ENCODE data around the gene TMEM255B. TPM values are rescaled to one million over a fixed set of nuclear protein-coding genes. Genes with fewer than 3 reads are reported as not detected.

TMEM255B gene
- total RNA-seq, 1 donor from 2014 or later = 8.4 TPM

- DNase-seq (ENCODE audit: low read depth) (no peak), FAIRE-seq (no peak)
- H4K20me1 ChIP-seq (ENCODE audit: insufficient read depth, low read length) = peaks cover 66% of the 10 kb centered on the region
- H3K79me2 ChIP-seq (ENCODE audit: insufficient read depth, low read length) = peaks cover 89% of the 10 kb centered on the region
- no peak overlapping the region for H3K27ac ChIP-seq (ENCODE audit: low read depth, low read length)
- H3K4me1 Mint-ChIP-seq (ENCODE audit: low read depth, unreplicated experiment) = peaks cover 22% of the 10 kb centered on the region
- peaks cover 3% of the 10 kb centered on the region for H3K36me3 ChIP-seq (ENCODE audit: insufficient read depth, low read length)
- H3K9ac ChIP-seq (ENCODE audit: low read length) = no peak overlapping the region
- TF ChIP-seq CTCF (IDR thresholded peaks at IDR 0.05; ENCODE audit: insufficient read depth, low read depth, low read length) (no peak), EZH2 (IDR thresholded peaks at IDR 0.05; ENCODE audit: insufficient read depth, low read length) (no peak)
- no peaks in the 10 kb centered on the region for H3K9me3 ChIP-seq (ENCODE audit: insufficient read depth, low read depth, low read length)
- H3K4me2 ChIP-seq (ENCODE audit: low read length) = no peak overlapping the region
- H3K27me3 Mint-ChIP-seq (ENCODE audit: low read depth, unreplicated experiment) = no peaks in the 10 kb centered on the region
- no peaks in the 10 kb centered on the region for H3K27me3 ChIP-seq (ENCODE audit: insufficient read depth, low read length)
- H3K4me3 ChIP-seq (ENCODE audit: insufficient read depth, low read depth, low read length) = no peak overlapping the region
- H3K27ac Mint-ChIP-seq (ENCODE audit: unreplicated experiment) = peak overlapping the region; percentile 42
- H3K4me3 Mint-ChIP-seq (ENCODE audit: unreplicated experiment) = no peak overlapping the region
- H3K4me1 ChIP-seq (ENCODE audit: insufficient read depth, low read length) = peaks cover 18% of the 10 kb centered on the region
- H3K36me3 Mint-ChIP-seq (ENCODE audit: low read depth, unreplicated experiment) = peaks cover 20% of the 10 kb centered on the region
- H3K9me3 Mint-ChIP-seq (ENCODE audit: unreplicated experiment) = no peaks in the 10 kb centered on the region
- H2AFZ ChIP-seq (ENCODE audit: low read depth, low read length) = no peak overlapping the region
Measured at GRCh38 chr13:113848020-113848419, 89.0 kb downstream of the TMEM255B start.

- H3K4me1 ChIP-seq (ENCODE audit: insufficient read depth, low read length) = peaks cover 20% of the 10 kb centered on the region
- Mint-ChIP-seq H3K36me3 (ENCODE audit: low read depth, unreplicated experiment) (peaks cover 23% of the 10 kb centered on the region), H3K4me3 (ENCODE audit: unreplicated experiment) (no peak overlapping the region), H3K9me3 (ENCODE audit: unreplicated experiment) (no peaks in the 10 kb centered on the region), H3K4me1 (ENCODE audit: low read depth, unreplicated experiment) (peaks cover 28% of the 10 kb centered on the region), H3K27ac (ENCODE audit: unreplicated experiment) (peak overlapping the region; percentile 79), H3K27me3 (ENCODE audit: low read depth, unreplicated experiment) (no peaks in the 10 kb centered on the region)
- no peak overlapping the region for H3K9ac ChIP-seq (ENCODE audit: low read length)
- H3K9me3 ChIP-seq (ENCODE audit: insufficient read depth, low read depth, low read length) = no peaks in the 10 kb centered on the region
- FAIRE-seq = no peak
- no peak overlapping the region for H2AFZ ChIP-seq (ENCODE audit: low read depth, low read length)
- peaks cover 92% of the 10 kb centered on the region for H3K79me2 ChIP-seq (ENCODE audit: insufficient read depth, low read length)
- H3K36me3 ChIP-seq (ENCODE audit: insufficient read depth, low read length) = peaks cover 3% of the 10 kb centered on the region
- no peak for DNase-seq (ENCODE audit: low read depth)
- peaks cover 73% of the 10 kb centered on the region for H4K20me1 ChIP-seq (ENCODE audit: insufficient read depth, low read length)
- TF ChIP-seq CTCF (IDR thresholded peaks at IDR 0.05; ENCODE audit: insufficient read depth, low read depth, low read length) = no peak
- no peak for TF ChIP-seq EZH2 (IDR thresholded peaks at IDR 0.05; ENCODE audit: insufficient read depth, low read length)
- H3K27ac ChIP-seq (ENCODE audit: low read depth, low read length) = no peak overlapping the region
- no peak overlapping the region for H3K4me2 ChIP-seq (ENCODE audit: low read length)
- H3K27me3 ChIP-seq (ENCODE audit: insufficient read depth, low read length) = no peaks in the 10 kb centered on the region
- H3K4me3 ChIP-seq (ENCODE audit: insufficient read depth, low read depth, low read length) = no peak overlapping the region
Measured at GRCh38 chr13:113848431-113849260, 89.6 kb downstream of the TMEM255B start.

- H3K36me3 Mint-ChIP-seq (ENCODE audit: low read depth, unreplicated experiment) = peaks cover 24% of the 10 kb centered on the region
- no peaks in the 10 kb centered on the region for H3K9me3 ChIP-seq (ENCODE audit: insufficient read depth, low read depth, low read length)
- H3K9ac ChIP-seq (ENCODE audit: low read length) = no peak overlapping the region
- no peaks in the 10 kb centered on the region for H3K27me3 Mint-ChIP-seq (ENCODE audit: low read depth, unreplicated experiment)
- peaks cover 77% of the 10 kb centered on the region for H4K20me1 ChIP-seq (ENCODE audit: insufficient read depth, low read length)
- FAIRE-seq (peak; percentile 29), DNase-seq (ENCODE audit: low read depth) (no peak)
- H3K79me2 ChIP-seq (ENCODE audit: insufficient read depth, low read length) = peaks cover 97% of the 10 kb centered on the region
- peaks cover 3% of the 10 kb centered on the region for H3K36me3 ChIP-seq (ENCODE audit: insufficient read depth, low read length)
- peaks cover 29% of the 10 kb centered on the region for H3K4me1 ChIP-seq (ENCODE audit: insufficient read depth, low read length)
- no peak overlapping the region for H3K4me2 ChIP-seq (ENCODE audit: low read length)
- no peaks in the 10 kb centered on the region for H3K27me3 ChIP-seq (ENCODE audit: insufficient read depth, low read length)
- no peak overlapping the region for H2AFZ ChIP-seq (ENCODE audit: low read depth, low read length)
- no peak overlapping the region for H3K27ac ChIP-seq (ENCODE audit: low read depth, low read length)
- H3K4me1 Mint-ChIP-seq (ENCODE audit: low read depth, unreplicated experiment) = peaks cover 27% of the 10 kb centered on the region
- H3K4me3 Mint-ChIP-seq (ENCODE audit: unreplicated experiment) = no peak overlapping the region
- no peak for TF ChIP-seq EZH2 (IDR thresholded peaks at IDR 0.05; ENCODE audit: insufficient read depth, low read length)
- TF ChIP-seq CTCF (IDR thresholded peaks at IDR 0.05; ENCODE audit: insufficient read depth, low read depth, low read length) = no peak
- no peak overlapping the region for H3K27ac Mint-ChIP-seq (ENCODE audit: unreplicated experiment)
- no peaks in the 10 kb centered on the region for H3K9me3 Mint-ChIP-seq (ENCODE audit: unreplicated experiment)
- no peak overlapping the region for H3K4me3 ChIP-seq (ENCODE audit: insufficient read depth, low read depth, low read length)
Measured at GRCh38 chr13:113849546-113849945, 90.5 kb downstream of the TMEM255B start.
